ENCODE measurements around the gene PTGR1.
A peak's percentile ranks its signal among the peaks of the same experiment; 100 is the strongest.

PTGR1 gene

DNA sequence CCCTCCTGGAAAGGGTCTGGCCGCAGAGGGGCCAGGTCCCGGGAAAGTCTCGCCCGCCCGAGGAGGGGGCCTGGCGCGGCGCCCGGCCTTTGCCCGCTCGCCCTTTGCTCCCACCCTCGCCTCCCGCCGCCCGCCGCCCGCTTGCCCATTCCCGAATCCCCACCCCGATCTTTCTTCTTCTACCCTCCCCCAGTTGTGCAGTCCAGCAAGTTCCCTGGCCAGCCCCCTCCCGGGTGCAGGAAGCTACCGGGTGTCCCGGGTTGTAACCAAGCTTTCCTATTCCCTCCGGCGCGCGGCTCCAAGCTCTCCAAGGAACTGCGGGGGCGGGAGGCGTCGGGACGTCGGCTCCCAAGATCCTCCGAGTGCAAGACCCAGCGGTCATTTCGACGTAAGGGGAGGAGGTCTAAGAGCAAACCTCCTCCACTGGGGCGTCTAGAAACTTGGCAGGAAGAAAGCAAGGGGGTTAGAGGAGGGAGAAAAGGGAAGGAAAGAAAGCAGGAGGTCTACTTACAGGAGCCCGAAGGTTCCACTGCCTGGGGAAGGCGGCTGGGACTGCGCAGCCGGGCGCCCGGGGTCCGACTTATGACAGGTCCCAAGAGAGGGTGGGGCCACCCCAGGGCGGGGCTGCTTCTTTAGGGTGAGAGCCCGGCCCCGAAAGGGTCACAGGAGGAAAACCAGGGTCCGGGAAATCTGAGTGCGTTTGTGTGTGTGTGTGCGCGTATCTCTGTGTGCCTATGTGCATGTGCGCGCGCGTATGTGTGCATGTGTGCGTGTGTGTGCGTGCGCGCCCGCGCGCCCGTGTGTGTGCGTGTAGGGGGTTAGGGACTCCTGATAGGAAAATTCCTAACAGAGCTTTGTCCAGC is at the start of gene PTGR1:
Gene PTGR1 (minus strand): TSS at position 556 of the 863 bp plus-strand sequence. CDS start 2,225 bp downstream, outside the sequence.
- peaks cover 13% of the 10 kb centered on the region for H3K27me3 ChIP-seq (ENCODE audit: control insufficient read depth, insufficient read depth, low read length)
- no peaks in the 10 kb centered on the region for H3K4me1 ChIP-seq (ENCODE audit: control insufficient read depth, insufficient read depth, low read length)
- H3K36me3 ChIP-seq (ENCODE audit: control insufficient read depth, insufficient read depth, low read length): peaks cover 6% of the 10 kb centered on the region
- H3K4me3 ChIP-seq (ENCODE audit: low read depth, low read length): peak within 1 kb of the TSS; percentile 66
- no peaks in the 10 kb centered on the region for H3K9me3 ChIP-seq (ENCODE audit: control insufficient read depth, insufficient read depth, low read length)
- peak within 1 kb of the TSS; percentile 58 for H3K9ac ChIP-seq (ENCODE audit: low read depth, low read length)

DNA sequence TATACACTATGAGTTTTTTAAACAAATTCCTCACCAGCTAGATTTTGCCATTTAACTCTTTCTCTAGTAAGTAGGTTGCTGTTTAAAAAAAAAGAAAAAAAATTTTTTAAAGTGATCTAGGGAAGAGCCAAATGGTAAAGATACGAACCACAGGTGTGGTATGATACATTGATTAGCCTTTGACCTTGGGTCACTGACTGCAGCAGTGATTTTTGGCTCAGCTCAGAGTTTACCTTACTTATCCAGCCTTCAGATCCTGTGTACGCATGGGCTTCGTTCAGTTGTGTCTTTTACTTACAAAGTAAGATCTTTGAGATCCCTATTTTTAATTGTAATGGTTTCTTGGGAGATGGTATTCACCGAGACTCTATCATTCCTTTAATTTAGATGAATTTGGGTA is 49.6 kb upstream of the PTGR1 start:
- H3K4me1 ChIP-seq (ENCODE audit: control insufficient read depth, insufficient read depth, low read length): no peaks in the 10 kb centered on the region
- peaks cover 3% of the 10 kb centered on the region for H3K36me3 ChIP-seq (ENCODE audit: control insufficient read depth, insufficient read depth, low read length)
- H3K27me3 ChIP-seq (ENCODE audit: control insufficient read depth, insufficient read depth, low read length): no peaks in the 10 kb centered on the region
- no peak overlapping the region for H3K9ac ChIP-seq (ENCODE audit: low read depth, low read length)
- H3K4me3 ChIP-seq (ENCODE audit: low read depth, low read length): no peak overlapping the region
- no peaks in the 10 kb centered on the region for H3K9me3 ChIP-seq (ENCODE audit: control insufficient read depth, insufficient read depth, low read length)

DNA sequence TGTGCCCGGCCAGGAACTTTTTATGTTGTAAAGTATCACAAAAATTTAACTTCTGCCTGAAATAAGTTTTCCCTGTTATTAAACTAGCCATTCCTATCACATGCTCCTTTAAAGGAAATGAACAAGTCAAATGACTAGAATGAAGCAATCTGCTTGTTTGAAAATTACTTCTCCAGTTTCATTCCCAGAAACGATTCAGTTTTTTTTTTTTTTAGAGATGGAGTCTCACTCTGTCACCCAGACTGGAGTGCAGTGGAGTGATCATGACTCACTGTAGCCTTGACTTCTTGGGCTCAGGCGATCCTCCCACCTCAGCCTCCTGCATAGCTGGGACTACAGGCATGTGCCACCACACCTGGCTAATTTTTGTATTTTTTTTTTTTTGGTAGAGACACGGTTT is 48.6 kb upstream of the PTGR1 start:
- Histone ChIP-seq H3K9me3 (ENCODE audit: control insufficient read depth, insufficient read depth, low read length) (no peaks in the 10 kb centered on the region), H3K4me1 (ENCODE audit: control insufficient read depth, insufficient read depth, low read length) (no peaks in the 10 kb centered on the region), H3K9ac (ENCODE audit: low read depth, low read length) (no peak overlapping the region), H3K4me3 (ENCODE audit: low read depth, low read length) (no peak overlapping the region), H3K36me3 (ENCODE audit: control insufficient read depth, insufficient read depth, low read length) (peaks cover 3% of the 10 kb centered on the region), H3K27me3 (ENCODE audit: control insufficient read depth, insufficient read depth, low read length) (no peaks in the 10 kb centered on the region)

DNA sequence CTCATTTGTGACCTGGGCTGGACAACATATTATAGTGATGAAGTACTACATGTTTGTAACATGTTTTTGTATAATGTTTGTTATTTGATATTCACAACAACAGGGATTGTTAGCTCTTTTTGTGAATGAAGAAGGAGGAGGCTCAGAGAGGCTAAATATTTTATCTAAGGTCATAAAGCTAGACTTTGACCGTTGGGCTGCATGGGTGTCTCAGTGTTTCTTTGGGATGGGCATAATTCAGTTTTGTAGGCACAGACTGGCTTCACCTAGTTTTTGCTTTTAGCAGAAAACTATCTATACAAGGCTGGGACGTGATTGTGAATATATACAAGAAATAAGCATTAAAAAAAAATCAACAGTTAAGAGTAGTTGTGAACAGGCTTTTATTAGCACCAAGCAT is 47.0 kb upstream of the PTGR1 start:
- H3K27me3 ChIP-seq (ENCODE audit: control insufficient read depth, insufficient read depth, low read length): no peaks in the 10 kb centered on the region
- H3K4me3 ChIP-seq (ENCODE audit: low read depth, low read length): no peak overlapping the region
- no peaks in the 10 kb centered on the region for H3K9me3 ChIP-seq (ENCODE audit: control insufficient read depth, insufficient read depth, low read length)
- no peaks in the 10 kb centered on the region for H3K4me1 ChIP-seq (ENCODE audit: control insufficient read depth, insufficient read depth, low read length)
- no peak overlapping the region for H3K9ac ChIP-seq (ENCODE audit: low read depth, low read length)
- peaks cover 3% of the 10 kb centered on the region for H3K36me3 ChIP-seq (ENCODE audit: control insufficient read depth, insufficient read depth, low read length)

DNA sequence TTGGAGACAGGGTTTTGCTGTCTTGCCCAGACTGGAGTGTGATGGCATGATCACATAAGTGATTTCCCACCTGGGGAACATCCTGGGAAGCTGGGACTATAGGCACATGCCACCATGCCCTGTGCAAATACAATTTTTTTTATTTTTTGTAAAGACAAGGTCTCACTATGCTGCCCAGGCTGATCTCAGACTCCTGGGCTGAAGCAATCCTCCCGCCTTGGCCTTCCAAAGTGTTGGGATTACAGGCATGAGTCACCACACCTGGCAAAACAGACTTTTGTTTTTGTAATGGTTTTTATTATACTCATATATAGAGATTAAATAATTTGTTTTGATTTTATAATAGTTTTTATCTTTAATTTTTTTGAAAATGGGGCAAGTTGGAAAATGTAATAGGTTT is 46.4 kb upstream of the PTGR1 start:
- no peaks in the 10 kb centered on the region for H3K9me3 ChIP-seq (ENCODE audit: control insufficient read depth, insufficient read depth, low read length)
- no peak overlapping the region for H3K4me3 ChIP-seq (ENCODE audit: low read depth, low read length)
- H3K36me3 ChIP-seq (ENCODE audit: control insufficient read depth, insufficient read depth, low read length): peaks cover 3% of the 10 kb centered on the region
- H3K27me3 ChIP-seq (ENCODE audit: control insufficient read depth, insufficient read depth, low read length): no peaks in the 10 kb centered on the region
- no peak overlapping the region for H3K9ac ChIP-seq (ENCODE audit: low read depth, low read length)
- no peaks in the 10 kb centered on the region for H3K4me1 ChIP-seq (ENCODE audit: control insufficient read depth, insufficient read depth, low read length)

DNA sequence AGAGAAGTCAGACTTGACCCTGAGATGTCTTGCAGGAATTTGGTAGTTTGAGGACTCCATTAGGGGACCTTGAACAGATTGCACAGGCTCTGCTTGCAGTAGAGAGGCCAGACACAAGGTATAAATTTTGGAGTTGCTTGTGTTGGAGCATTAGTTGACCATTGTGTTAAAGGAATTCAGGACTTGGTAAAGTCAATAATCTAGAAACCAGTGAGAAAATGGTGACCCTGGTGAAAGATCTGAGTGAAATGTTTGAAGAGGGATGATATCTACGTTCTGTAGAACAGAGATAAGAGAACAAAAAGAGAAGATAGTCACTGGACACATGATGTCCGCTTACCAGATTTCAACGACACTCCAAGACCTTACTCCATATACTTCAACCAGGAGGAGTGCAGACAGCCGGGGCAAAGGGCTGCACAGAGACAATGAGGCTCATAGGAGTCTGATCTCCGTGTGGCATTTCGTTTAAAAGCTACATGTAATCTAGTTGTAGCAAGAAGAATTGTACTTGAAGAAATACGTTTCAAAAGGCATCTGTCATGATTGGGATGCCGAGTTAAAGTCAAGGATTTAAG is 44.8 kb upstream of the PTGR1 start:
- H3K4me1 ChIP-seq (ENCODE audit: control insufficient read depth, insufficient read depth, low read length): no peaks in the 10 kb centered on the region
- no peaks in the 10 kb centered on the region for H3K9me3 ChIP-seq (ENCODE audit: control insufficient read depth, insufficient read depth, low read length)
- H3K4me3 ChIP-seq (ENCODE audit: low read depth, low read length): no peak overlapping the region
- no peak overlapping the region for H3K9ac ChIP-seq (ENCODE audit: low read depth, low read length)
- no peaks in the 10 kb centered on the region for H3K27me3 ChIP-seq (ENCODE audit: control insufficient read depth, insufficient read depth, low read length)
- peaks cover 3% of the 10 kb centered on the region for H3K36me3 ChIP-seq (ENCODE audit: control insufficient read depth, insufficient read depth, low read length)

DNA sequence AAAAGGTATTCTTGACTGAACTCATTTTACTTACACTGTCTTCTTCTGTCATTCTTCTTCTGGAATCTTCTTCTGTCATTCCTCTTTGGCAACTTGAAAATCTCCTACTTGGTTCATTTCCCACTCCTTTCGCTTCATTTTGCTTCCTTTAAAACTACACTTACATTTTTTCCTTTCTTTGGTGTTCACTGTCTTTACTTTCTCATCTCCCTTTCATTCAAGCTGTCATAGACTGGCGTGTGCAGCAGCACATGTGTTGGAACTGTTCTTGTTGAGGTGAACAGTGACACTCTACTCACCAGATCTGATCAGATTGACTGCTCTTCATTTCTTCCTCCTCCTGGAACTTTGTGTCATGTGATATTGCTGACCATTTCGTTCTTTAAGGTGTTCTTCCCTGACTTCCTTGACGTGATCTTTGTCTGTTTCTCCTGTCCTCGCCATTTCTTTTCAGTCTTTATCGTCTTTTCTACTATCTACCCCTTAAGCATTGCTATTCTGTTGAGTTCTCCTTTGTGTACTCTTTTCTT is 38.0 kb upstream of the PTGR1 start:
- H3K9me3 ChIP-seq (ENCODE audit: control insufficient read depth, insufficient read depth, low read length): no peaks in the 10 kb centered on the region
- H3K36me3 ChIP-seq (ENCODE audit: control insufficient read depth, insufficient read depth, low read length): no peaks in the 10 kb centered on the region
- no peak overlapping the region for H3K4me3 ChIP-seq (ENCODE audit: low read depth, low read length)
- H3K27me3 ChIP-seq (ENCODE audit: control insufficient read depth, insufficient read depth, low read length): no peaks in the 10 kb centered on the region
- H3K4me1 ChIP-seq (ENCODE audit: control insufficient read depth, insufficient read depth, low read length): peaks cover 1% of the 10 kb centered on the region
- H3K9ac ChIP-seq (ENCODE audit: low read depth, low read length): no peak overlapping the region

DNA sequence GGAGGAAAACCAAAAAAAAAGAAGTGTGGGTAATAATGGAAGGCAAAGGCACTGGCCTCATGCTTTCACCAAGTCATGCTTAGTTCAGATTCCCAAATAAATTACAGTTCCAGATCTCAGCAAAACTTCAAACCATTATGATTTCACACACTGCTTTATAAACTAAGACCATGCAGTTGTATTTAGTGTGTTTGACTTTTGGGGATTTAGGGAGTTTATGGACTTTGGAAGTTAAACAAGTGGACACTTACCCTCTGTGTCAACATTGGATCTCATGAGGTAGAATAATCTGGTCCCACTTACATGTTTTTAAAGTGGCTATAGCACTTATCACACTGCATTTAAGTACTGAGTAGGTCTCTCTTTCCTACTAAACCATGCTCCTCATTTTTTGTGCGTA is 35.4 kb upstream of the PTGR1 start:
- Histone ChIP-seq H3K4me1 (ENCODE audit: control insufficient read depth, insufficient read depth, low read length) (peaks cover 3% of the 10 kb centered on the region), H3K4me3 (ENCODE audit: low read depth, low read length) (no peak overlapping the region), H3K27me3 (ENCODE audit: control insufficient read depth, insufficient read depth, low read length) (no peaks in the 10 kb centered on the region), H3K9ac (ENCODE audit: low read depth, low read length) (no peak overlapping the region), H3K36me3 (ENCODE audit: control insufficient read depth, insufficient read depth, low read length) (no peaks in the 10 kb centered on the region), H3K9me3 (ENCODE audit: control insufficient read depth, insufficient read depth, low read length) (no peaks in the 10 kb centered on the region)

DNA sequence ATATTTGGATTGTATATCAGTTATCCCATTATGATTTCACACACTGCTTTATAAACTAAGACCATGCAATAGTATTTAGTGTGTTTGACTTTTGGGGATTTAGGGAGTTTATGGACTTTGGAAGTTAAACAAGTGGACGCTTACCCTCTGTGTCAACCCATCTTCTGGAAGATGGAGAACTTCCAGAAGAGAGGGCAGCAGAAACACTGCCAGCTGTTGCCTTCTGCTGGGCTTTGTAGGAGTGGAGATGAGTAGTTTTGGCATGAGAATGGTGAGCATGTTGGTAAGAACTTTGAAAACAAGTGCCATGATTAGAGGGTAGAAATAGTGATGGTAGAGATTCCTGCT is 33.9 kb upstream of the PTGR1 start:
- peak overlapping the region; percentile 3 for H3K9ac ChIP-seq (ENCODE audit: low read depth, low read length)
- peaks cover 3% of the 10 kb centered on the region for H3K4me1 ChIP-seq (ENCODE audit: control insufficient read depth, insufficient read depth, low read length)
- H3K4me3 ChIP-seq (ENCODE audit: low read depth, low read length): no peak overlapping the region
- H3K27me3 ChIP-seq (ENCODE audit: control insufficient read depth, insufficient read depth, low read length): no peaks in the 10 kb centered on the region
- H3K36me3 ChIP-seq (ENCODE audit: control insufficient read depth, insufficient read depth, low read length): no peaks in the 10 kb centered on the region
- no peaks in the 10 kb centered on the region for H3K9me3 ChIP-seq (ENCODE audit: control insufficient read depth, insufficient read depth, low read length)

DNA sequence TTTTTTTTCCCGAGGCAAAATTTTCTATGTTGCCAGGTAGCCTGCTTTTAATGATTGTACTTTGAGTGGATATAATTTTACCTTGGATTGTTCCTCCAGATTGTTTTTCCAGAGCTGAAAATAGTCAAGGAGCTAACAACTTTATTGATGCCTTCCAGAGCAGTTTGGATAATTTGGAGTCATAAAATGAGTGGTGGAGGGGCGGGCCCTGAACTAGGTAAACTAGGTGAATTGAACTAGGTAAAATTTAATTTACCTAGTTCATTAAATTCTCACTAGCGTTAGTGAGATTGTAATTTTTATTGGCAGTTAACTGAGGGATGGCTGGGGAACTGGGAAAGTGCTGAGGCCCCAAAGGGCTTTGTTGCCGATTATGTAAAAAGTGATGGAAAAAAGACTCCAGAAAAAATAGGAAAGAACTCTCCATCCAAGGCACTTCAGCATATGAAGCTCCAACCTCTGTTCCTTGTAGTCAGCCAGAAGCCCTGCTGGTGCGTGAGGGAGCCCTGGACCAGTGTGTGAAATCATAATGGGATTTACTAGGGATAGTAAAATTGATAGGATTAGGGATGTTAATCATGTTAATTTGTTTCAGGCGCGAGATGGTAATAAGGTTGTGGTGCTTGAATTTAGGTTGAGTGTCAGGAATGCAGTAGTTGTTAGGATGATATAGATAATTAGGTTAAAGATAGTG is 33.4 kb upstream of the PTGR1 start:
- Histone ChIP-seq H3K9me3 (ENCODE audit: control insufficient read depth, insufficient read depth, low read length) (no peaks in the 10 kb centered on the region), H3K9ac (ENCODE audit: low read depth, low read length) (no peak overlapping the region), H3K36me3 (ENCODE audit: control insufficient read depth, insufficient read depth, low read length) (no peaks in the 10 kb centered on the region), H3K27me3 (ENCODE audit: control insufficient read depth, insufficient read depth, low read length) (no peaks in the 10 kb centered on the region), H3K4me3 (ENCODE audit: low read depth, low read length) (peak overlapping the region; percentile 89), H3K4me1 (ENCODE audit: control insufficient read depth, insufficient read depth, low read length) (peaks cover 3% of the 10 kb centered on the region)

DNA sequence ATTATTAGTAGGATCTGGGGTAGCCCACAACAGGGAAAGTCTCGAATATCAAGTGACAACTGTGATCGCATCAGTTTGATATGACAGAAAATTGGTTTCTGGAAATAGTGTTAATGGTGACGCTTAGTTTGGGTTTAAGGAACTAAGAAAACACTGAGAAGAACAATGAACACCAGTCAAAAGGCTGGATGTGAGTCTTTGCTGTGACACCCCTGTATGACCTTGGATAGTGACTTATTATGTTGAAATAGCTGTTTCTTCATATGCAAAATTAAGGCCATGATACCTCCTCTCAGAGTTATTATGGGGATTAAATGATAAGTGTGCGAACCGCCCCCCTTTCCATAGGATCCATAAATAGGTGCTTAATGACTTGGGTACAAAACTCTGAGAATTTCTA is 32.6 kb upstream of the PTGR1 start:
- H3K9ac ChIP-seq (ENCODE audit: low read depth, low read length): no peak overlapping the region
- no peaks in the 10 kb centered on the region for H3K27me3 ChIP-seq (ENCODE audit: control insufficient read depth, insufficient read depth, low read length)
- H3K9me3 ChIP-seq (ENCODE audit: control insufficient read depth, insufficient read depth, low read length): no peaks in the 10 kb centered on the region
- peak overlapping the region; percentile 89 for H3K4me3 ChIP-seq (ENCODE audit: low read depth, low read length)
- no peaks in the 10 kb centered on the region for H3K36me3 ChIP-seq (ENCODE audit: control insufficient read depth, insufficient read depth, low read length)
- peaks cover 3% of the 10 kb centered on the region for H3K4me1 ChIP-seq (ENCODE audit: control insufficient read depth, insufficient read depth, low read length)
